GM13977 (cell line): Measurements from ENCODE around the gene DDX27.
A peak's percentile ranks its signal among the peaks of the same experiment; 100 is the strongest.
"Not testable (repeated sequence)": the region's sequence is repeated elsewhere in the genome, so short reads cannot be mapped to it uniquely, and the experiment has no call there.

Experiments used
- DNase-seq: peaks from one replicate; pipeline ENCODE4 v3.0.0; 2012; ENCODE audit warnings: low spot score
- CTCF ChIP-seq: IDR thresholded peaks from 2 replicates; pipeline ENCODE4 v1.5.1; 2012; ENCODE audit warnings: mild to moderate bottlenecking, control low read depth; ENCODE audit not compliant: insufficient read depth; ENCODE audit errors: extremely low read depth, missing control alignments
- in situ Hi-C: fragments of 300-500 bp; cut with MboI; formaldehyde crosslinking; loops from one replicate; pipeline ENCODE4 v1.12.0; 2022; ENCODE audit warnings: low sequenced_read_pairs, low pct_unique_long_range_greater_than_20kb, mixed read lengths, inconsistent platforms; ENCODE audit not compliant: unreplicated experiment

DDX27 gene

DNA sequence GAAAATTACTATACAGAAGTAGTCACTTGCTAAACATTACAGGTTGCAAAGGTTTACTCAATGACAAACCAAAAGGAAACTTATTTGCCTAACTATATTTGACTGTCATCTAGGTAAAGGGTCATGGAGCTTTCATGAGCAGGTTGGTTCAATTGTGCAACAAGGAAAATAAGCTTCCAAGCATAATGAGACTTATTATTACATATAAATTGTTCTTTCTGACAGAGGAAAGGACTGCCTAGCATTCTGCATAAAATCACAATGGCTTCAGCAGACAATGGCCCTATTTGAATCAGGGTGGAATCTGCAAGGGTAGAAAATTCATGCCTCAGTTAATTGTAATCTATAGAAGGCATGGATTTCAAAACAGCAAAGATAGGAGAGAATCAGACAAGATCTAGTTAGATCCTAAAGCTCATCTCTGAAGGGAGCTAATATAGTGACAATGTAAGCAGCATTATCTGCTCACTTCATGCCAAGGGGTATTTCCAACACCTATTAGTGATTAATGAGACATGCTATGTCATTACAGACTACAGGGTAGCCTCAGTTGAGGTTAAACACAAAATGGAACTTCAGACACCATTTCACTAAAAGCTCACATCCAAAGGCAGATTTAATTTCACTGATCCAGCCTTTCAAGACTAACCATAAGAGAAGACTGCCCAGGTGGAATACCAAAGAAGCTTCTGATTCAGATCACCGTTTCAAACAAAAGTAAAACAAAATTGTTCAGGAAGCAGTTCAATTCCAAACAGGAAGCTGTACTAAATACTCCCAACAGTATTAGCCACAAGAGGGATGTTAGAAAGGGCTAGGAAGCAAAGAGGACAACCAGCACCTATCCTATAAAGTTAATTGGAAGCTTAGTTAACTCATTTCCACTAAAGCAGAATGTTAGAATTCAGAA lies 39.6 kb upstream of the DDX27 start:
- TF ChIP-seq CTCF, result no peak
- DNase-seq, result peak; percentile 55
- in situ Hi-C loops, result no loop called here

DNA sequence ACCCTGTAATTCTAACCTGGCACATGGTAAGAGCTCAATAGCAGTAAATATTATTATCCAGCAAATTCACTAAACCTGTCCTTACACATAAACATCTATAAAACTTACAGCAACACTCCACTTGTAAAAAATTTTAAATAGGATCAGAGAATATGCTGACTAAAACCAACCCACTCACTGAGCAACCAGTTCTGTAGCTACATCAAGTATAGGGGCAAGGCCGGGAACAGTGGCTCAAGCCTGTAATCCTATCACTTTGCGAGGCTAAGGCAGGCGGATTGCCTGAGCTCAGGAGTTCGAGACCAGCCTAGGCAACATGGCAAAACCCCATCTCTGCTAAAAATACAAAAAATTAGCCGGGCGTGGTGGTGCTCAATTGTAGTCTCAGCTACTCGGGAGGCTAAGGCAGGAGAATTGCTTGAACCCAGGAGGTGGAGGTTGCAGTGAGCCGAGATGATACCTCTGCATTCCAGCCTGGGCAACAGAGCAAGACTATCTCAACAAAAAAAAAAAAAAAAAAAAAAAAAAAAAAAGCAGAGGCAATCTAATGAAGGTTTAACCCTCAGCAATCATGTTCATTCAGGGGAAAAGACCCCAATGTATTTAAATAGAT lies 37.8 kb upstream of the DDX27 start:
- in situ Hi-C loops, result no loop called here
- no peak for TF ChIP-seq CTCF
- no peak for DNase-seq

GRCh38 chr20:49183444-49183843 lies 35.8 kb upstream of the DDX27 start:
- in situ Hi-C loops, result no loop called here
- no peak for TF ChIP-seq CTCF

GRCh38 chr20:49184084-49184501 lies 35.1 kb upstream of the DDX27 start:
- in situ Hi-C loops, DNase-seq: not testable (repeated sequence)

More at GRCh38 chr20:49183444-49183843, 35.8 kb upstream of the DDX27 start:
- no peak for DNase-seq

DNA sequence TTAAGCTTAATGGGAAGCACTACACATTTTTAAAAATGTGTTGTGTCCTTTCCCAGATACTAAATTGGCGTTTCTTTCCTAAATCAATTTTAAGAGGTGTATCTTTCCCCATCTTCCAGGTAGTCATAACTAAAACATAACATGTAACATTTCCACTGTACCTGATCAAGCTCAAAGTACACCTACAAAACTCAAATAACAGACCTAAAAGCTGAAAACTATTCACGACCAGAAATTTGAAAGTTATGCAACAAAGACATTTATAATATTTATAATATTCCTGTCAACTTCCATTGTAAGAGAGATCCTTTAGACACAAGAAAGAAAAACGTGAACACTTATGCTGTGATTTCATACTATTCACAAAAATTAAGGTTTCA lies 34.5 kb upstream of the DDX27 start:
- in situ Hi-C loops, result no loop called here
- DNase-seq, result no peak
- TF ChIP-seq CTCF, result no peak

- in situ Hi-C loops, result no loop called here
- TF ChIP-seq CTCF, result no peak
- DNase-seq, result no peak
Measured at GRCh38 chr20:49185071-49185761, 34.0 kb upstream of the DDX27 start.
